Muscle layer of duodenum (tissue), 2 donors: ENCODE data around the gene ASF1A.
A peak's percentile ranks its signal among the peaks of the same experiment; 100 is the strongest.

Experiments used
- H3K27ac ChIP-seq: one replicate; pipeline ENCODE4 v1.7.0; 2013; ENCODE audit warnings: mild to moderate bottlenecking, low read length
- H3K27me3 ChIP-seq: one replicate; pipeline ENCODE4 v1.7.0; 2013; ENCODE audit warnings: low read depth, mild to moderate bottlenecking, control low read depth, low read length
- H3K36me3 ChIP-seq, 2 donors: one replicate each; pipeline ENCODE4 v1.7.0; 2013; ENCODE audit warnings: low read length in 2 of 2, control low read depth in 1 of 2, mild to moderate bottlenecking in 1 of 2; ENCODE audit not compliant: insufficient read depth in 2 of 2, control insufficient read depth in 1 of 2
- H3K4me1 ChIP-seq, 2 donors: one replicate each; pipeline ENCODE4 v1.7.0; 2013; ENCODE audit warnings: low read length in 2 of 2, mild to moderate bottlenecking in 2 of 2, control low read depth in 1 of 2, moderate library complexity in 1 of 2; ENCODE audit not compliant: insufficient read depth in 2 of 2, control insufficient read depth in 1 of 2
- H3K4me3 ChIP-seq, 2 donors: one replicate each; pipeline ENCODE4 v1.7.0; 2013; ENCODE audit warnings: low read length in 2 of 2, low read depth in 1 of 2, mild to moderate bottlenecking in 1 of 2
- H3K9me3 ChIP-seq, 2 donors: one replicate each; pipeline ENCODE4 v1.7.0; 2013; ENCODE audit warnings: low read length in 2 of 2, control low read depth in 1 of 2, mild to moderate bottlenecking in 1 of 2; ENCODE audit not compliant: control insufficient read depth in 1 of 2
- donor health status: healthy.

ASF1A gene

DNA sequence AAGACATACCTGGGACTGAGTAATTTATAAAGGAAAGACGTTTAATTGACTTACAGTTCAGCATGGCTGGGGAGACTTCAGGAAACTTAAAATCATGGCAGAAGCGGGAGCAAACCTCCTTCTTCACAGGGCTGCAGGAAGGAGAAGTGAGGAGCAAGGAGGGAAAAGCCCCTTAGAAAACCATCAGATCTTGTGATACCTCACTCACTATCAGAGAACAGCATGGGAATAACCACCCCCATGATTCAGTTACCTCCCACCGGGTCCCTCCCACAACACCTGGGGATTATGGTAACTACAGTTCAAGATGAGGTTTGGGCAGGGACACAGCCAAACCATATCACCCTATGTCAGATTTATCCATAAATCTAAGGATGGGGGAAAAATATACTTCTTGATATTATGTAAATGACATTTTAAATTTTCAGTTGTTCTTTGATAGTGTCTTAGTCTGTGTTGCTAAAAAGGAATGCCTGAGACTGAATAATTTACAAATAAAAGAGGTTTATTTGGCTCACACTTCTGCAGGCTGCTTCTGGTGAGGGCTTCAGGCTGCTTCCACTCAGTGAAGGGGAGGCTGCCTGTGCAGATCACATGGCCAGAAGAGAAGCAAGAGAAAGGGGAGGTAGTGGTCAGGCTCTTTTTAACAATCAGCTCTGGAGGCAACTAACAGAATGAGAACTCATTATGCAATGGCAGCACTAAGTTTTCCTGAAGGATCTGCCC is 42.2 kb downstream of the ASF1A start:
- no peaks in the 10 kb centered on the region for H3K9me3 ChIP-seq
- H3K4me3 ChIP-seq: no peak overlapping the region
- peaks cover 0 to 11% of the 10 kb centered on the region in 2 donors for H3K4me1 ChIP-seq
- peak overlapping the region; percentile 90 for H3K27ac ChIP-seq
- H3K36me3 ChIP-seq: no peaks in the 10 kb centered on the region
- H3K27me3 ChIP-seq: no peaks in the 10 kb centered on the region

GRCh38 chr6:118939683-118940082 is 45.7 kb downstream of the ASF1A start:
- Histone ChIP-seq H3K27me3 (no peaks in the 10 kb centered on the region), H3K36me3 (no peaks in the 10 kb centered on the region), H3K4me3 (no peak overlapping the region), H3K9me3 (peaks cover 0 to 1% of the 10 kb centered on the region in 2 donors), H3K4me1 (no peaks in the 10 kb centered on the region), H3K27ac (no peak overlapping the region)

- H3K4me1 ChIP-seq: no peaks in the 10 kb centered on the region
- H3K9me3 ChIP-seq: peaks cover 0 to 9% of the 10 kb centered on the region in 2 donors
- no peaks in the 10 kb centered on the region for H3K27me3 ChIP-seq
- no peak overlapping the region for H3K4me3 ChIP-seq
- no peaks in the 10 kb centered on the region for H3K36me3 ChIP-seq
- no peak overlapping the region for H3K27ac ChIP-seq
Measured at GRCh38 chr6:118940770-118941169, 46.8 kb downstream of the ASF1A start.

DNA sequence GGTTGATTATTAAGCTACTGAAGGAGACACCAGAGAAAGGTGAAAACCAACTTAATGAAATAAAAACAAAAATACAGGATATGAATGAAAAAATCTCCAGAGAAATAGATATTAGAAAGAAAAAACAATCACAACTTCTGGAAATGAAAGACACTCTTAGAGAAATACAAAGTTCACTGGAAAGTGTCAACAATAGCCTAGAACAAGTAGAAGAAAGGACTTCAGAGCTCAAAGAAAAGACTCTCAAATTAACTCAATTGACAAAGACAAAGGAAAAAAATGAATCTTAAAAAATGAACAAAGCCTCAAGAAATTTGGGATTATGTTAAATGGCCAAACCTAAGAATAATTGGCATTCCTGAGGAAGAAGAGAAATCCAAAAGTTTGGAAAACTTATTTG is 51.3 kb downstream of the ASF1A start:
- no peaks in the 10 kb centered on the region for H3K27me3 ChIP-seq
- no peaks in the 10 kb centered on the region for H3K36me3 ChIP-seq
- peaks cover 0 to 14% of the 10 kb centered on the region in 2 donors for H3K9me3 ChIP-seq
- H3K4me3 ChIP-seq: no peak overlapping the region
- H3K27ac ChIP-seq: no peak overlapping the region
- no peaks in the 10 kb centered on the region for H3K4me1 ChIP-seq

- no peak overlapping the region for H3K4me3 ChIP-seq
- peaks cover 0 to 3% of the 10 kb centered on the region in 2 donors for H3K9me3 ChIP-seq
- H3K4me1 ChIP-seq: no peaks in the 10 kb centered on the region
- H3K36me3 ChIP-seq: no peaks in the 10 kb centered on the region
- no peak overlapping the region for H3K27ac ChIP-seq
- no peaks in the 10 kb centered on the region for H3K27me3 ChIP-seq
Measured at GRCh38 chr6:118952683-118953082, 58.7 kb downstream of the ASF1A start.

DNA sequence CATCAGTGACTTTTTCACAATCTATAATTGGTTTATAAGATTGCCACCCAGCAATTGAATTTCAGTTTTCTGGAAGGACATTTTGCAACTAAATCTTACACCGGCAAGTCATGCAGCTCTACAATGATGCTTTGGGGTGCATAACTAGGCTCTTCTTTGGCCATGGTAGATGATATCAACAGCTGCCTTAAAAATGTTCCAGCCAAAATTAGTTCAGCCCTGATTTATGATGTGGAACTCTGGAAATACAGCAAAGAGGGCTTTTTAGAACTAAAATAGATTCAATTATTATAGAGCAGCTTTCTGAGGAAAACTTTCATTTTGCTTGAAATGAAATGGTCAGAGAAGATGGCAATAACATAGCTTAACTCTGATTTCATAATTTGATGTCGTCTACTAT is 59.4 kb downstream of the ASF1A start:
- Histone ChIP-seq H3K4me1 (no peaks in the 10 kb centered on the region), H3K27me3 (no peaks in the 10 kb centered on the region), H3K9me3 (no peaks in the 10 kb centered on the region), H3K4me3 (no peak overlapping the region), H3K36me3 (no peaks in the 10 kb centered on the region), H3K27ac (no peak overlapping the region)
